RWPE2 (cell line): ENCODE measurements around the gene PPP1R1B.

ENCODE experiments used
- ATAC-seq: fragments of 200-7000 bp; cut with Tn5 transposase; 3 replicates; pipeline ENCODE4 v1.9.1; 2021; ENCODE audit warnings: low read depth
- DNase-seq: peaks from one replicate; pipeline ENCODE4 v3.0.0-alpha.2; 2020; ENCODE audit warnings: low spot score
- H3K27ac ChIP-seq: fragments of 450-650 bp; 2 replicates; pipeline ENCODE4 v1.5.1; 2017; ENCODE audit warnings: mild to moderate bottlenecking; ENCODE audit not compliant: poor library complexity, severe bottlenecking
- H3K27me3 ChIP-seq: fragments of 250-450 bp; sonication (Bioruptor Pico); 2 replicates; pipeline ENCODE4 v1.5.1; 2021; ENCODE audit warnings: mild to moderate bottlenecking, moderate library complexity; ENCODE audit not compliant: insufficient read depth, poor library complexity, severe bottlenecking
- H3K36me3 ChIP-seq: fragments of 250-450 bp; sonication (Bioruptor Pico); 2 replicates; pipeline ENCODE4 v1.5.1; 2020; ENCODE audit warnings: low read depth, mild to moderate bottlenecking, moderate library complexity
- H3K4me1 ChIP-seq: fragments of 250-450 bp; sonication (Bioruptor Pico); 2 replicates; pipeline ENCODE4 v1.5.1; 2021; ENCODE audit warnings: mild to moderate bottlenecking, moderate library complexity; ENCODE audit not compliant: insufficient read depth, poor library complexity, severe bottlenecking
- H3K4me3 ChIP-seq: fragments of 250-450 bp; sonication (Bioruptor Pico); 2 replicates; pipeline ENCODE4 v1.5.1; 2021; ENCODE audit warnings: mild to moderate bottlenecking, moderate library complexity; ENCODE audit not compliant: severe bottlenecking
- H3K9me3 ChIP-seq: fragments of 250-450 bp; sonication (Bioruptor Pico); 2 replicates; pipeline ENCODE4 v1.5.1; 2021; ENCODE audit warnings: mild to moderate bottlenecking, moderate library complexity; ENCODE audit not compliant: severe bottlenecking
- TF ChIP-seq, protein P1 (sequence below): fragments of 450-650 bp; IDR thresholded peaks from one replicate; pipeline ENCODE4 v1.5.1; 2017; ENCODE audit warnings: mild to moderate bottlenecking, moderate library complexity; ENCODE audit not compliant: poor library complexity, severe bottlenecking

PPP1R1B gene

DNA sequence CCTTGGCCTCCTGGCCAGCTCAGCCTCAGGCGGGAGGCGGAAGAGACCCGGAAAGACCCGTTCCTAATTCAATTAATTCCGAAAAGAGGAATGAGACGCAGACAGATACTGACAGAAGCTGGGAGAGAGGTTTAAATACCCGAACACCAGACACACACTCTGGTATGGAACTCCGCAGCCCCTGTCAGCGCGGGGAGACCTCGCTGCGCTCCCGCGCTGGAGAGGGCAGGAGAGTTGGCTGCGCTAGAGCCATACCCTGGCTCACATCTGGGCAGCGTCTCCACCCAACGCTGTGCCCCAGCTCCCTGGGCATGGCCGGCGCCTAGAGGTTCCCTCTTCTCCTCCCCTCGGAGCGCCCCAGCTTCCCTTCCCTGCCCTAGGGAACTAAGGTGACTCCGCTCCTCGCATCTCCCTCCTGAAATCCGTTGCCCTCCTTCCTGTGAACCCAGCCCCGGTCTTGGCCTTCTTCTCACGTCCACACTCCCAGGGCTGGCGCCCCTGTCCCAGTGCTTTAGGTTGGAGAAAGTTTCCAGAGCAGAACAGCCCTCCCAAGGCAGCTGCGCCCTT, 27.0 kb upstream of the PPP1R1B start:
- H3K4me3 ChIP-seq = no peak overlapping the region
- ATAC-seq = no peak
- no peak overlapping the region for H3K27ac ChIP-seq
- no peaks in the 10 kb centered on the region for H3K9me3 ChIP-seq
- TF ChIP-seq, protein P1, sequence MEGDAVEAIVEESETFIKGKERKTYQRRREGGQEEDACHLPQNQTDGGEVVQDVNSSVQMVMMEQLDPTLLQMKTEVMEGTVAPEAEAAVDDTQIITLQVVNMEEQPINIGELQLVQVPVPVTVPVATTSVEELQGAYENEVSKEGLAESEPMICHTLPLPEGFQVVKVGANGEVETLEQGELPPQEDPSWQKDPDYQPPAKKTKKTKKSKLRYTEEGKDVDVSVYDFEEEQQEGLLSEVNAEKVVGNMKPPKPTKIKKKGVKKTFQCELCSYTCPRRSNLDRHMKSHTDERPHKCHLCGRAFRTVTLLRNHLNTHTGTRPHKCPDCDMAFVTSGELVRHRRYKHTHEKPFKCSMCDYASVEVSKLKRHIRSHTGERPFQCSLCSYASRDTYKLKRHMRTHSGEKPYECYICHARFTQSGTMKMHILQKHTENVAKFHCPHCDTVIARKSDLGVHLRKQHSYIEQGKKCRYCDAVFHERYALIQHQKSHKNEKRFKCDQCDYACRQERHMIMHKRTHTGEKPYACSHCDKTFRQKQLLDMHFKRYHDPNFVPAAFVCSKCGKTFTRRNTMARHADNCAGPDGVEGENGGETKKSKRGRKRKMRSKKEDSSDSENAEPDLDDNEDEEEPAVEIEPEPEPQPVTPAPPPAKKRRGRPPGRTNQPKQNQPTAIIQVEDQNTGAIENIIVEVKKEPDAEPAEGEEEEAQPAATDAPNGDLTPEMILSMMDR = no peak
- H3K27me3 ChIP-seq = peaks cover 100% of the 10 kb centered on the region
- DNase-seq = no peak
- H3K36me3 ChIP-seq = no peaks in the 10 kb centered on the region
- H3K4me1 ChIP-seq = peaks cover 7% of the 10 kb centered on the region

DNA sequence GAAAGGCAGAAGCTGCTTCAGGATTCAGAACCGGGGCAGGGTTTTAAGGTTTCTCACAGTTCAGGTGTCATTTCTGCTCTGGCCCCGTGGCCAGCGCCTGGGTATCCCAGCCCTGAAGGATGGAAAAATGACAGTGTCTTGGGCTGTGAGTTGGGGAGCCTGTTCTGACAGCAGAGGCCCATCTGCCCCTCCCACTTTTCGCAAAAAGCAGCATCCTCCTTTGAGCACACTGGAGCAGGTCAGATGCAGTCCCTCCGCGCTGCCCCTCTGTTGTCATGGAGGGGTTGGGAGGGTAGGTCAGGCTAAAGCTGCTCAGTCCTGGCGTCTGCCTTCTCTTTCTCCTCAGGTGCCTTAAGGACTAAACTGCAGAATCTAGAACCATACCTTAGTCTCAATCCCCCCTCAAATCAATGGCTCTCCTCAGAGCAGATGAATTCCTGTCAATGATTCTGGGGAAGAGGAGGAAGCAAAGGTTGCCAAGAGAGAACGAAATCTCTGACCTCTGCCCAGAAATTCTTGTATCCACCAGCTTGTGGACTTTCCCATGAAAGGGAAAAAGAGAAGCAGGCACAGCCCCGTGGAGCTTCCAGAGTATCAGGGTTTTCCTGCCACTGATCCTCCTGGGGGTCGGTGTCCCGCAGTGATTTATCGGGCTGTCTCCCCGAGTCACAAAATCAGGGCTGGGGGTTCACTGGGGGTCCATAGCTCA, 26.3 kb upstream of the PPP1R1B start:
- Histone ChIP-seq H3K27ac (no peak overlapping the region), H3K4me3 (no peak overlapping the region), H3K9me3 (no peaks in the 10 kb centered on the region), H3K36me3 (no peaks in the 10 kb centered on the region), H3K4me1 (peaks cover 7% of the 10 kb centered on the region), H3K27me3 (peaks cover 100% of the 10 kb centered on the region)
- TF ChIP-seq, protein P1 = no peak
- DNase-seq (no peak), ATAC-seq (no peak)

GRCh38 chr17:39600997-39601597, 25.7 kb upstream of the PPP1R1B start:
- TF ChIP-seq, protein P1 = no peak
- no peaks in the 10 kb centered on the region for H3K9me3 ChIP-seq
- ATAC-seq = no peak
- H3K4me1 ChIP-seq = peaks cover 7% of the 10 kb centered on the region
- no peak overlapping the region for H3K27ac ChIP-seq
- no peak overlapping the region for H3K4me3 ChIP-seq
- H3K36me3 ChIP-seq = no peaks in the 10 kb centered on the region
- H3K27me3 ChIP-seq = peaks cover 100% of the 10 kb centered on the region
- DNase-seq = no peak

- ATAC-seq (no peak), DNase-seq (no peak)
- Histone ChIP-seq H3K4me1 (peaks cover 7% of the 10 kb centered on the region), H3K9me3 (no peaks in the 10 kb centered on the region), H3K27me3 (peaks cover 100% of the 10 kb centered on the region), H3K36me3 (no peaks in the 10 kb centered on the region), H3K27ac (no peak overlapping the region), H3K4me3 (no peak overlapping the region)
- TF ChIP-seq, protein P1 = no peak
These were observed 24.8 kb upstream of the PPP1R1B start for GRCh38 chr17:39601758-39602532.
